ENCODE data around the gene KRTAP19-6. TPM values are rescaled to one million over a fixed set of nuclear protein-coding genes. Genes with fewer than 3 reads are reported as not detected.

The KRTAP19-6 gene
- total RNA-seq, 1 donor from 2014 or later = not detected

- no peak for DNase-seq (ENCODE audit: low read depth, low spot score)
- Mint-ChIP-seq H3K27me3 (ENCODE audit: low read depth) (no peaks in the 10 kb centered on the region), H3K9me3 (peaks cover 10% of the 10 kb centered on the region), H3K36me3 (ENCODE audit: low read depth) (peaks cover 3% of the 10 kb centered on the region), H3K4me3 (no peak within 1 kb of the TSS), H3K4me1 (no peaks in the 10 kb centered on the region), H3K27ac (ENCODE audit: unreplicated experiment) (no peak within 1 kb of the TSS)
- TF ChIP-seq, protein P1, sequence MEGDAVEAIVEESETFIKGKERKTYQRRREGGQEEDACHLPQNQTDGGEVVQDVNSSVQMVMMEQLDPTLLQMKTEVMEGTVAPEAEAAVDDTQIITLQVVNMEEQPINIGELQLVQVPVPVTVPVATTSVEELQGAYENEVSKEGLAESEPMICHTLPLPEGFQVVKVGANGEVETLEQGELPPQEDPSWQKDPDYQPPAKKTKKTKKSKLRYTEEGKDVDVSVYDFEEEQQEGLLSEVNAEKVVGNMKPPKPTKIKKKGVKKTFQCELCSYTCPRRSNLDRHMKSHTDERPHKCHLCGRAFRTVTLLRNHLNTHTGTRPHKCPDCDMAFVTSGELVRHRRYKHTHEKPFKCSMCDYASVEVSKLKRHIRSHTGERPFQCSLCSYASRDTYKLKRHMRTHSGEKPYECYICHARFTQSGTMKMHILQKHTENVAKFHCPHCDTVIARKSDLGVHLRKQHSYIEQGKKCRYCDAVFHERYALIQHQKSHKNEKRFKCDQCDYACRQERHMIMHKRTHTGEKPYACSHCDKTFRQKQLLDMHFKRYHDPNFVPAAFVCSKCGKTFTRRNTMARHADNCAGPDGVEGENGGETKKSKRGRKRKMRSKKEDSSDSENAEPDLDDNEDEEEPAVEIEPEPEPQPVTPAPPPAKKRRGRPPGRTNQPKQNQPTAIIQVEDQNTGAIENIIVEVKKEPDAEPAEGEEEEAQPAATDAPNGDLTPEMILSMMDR (conservative IDR thresholded peaks at IDR 0.05) = no peak
Observed at GRCh38 chr21:30561264-30561895, 19.7 kb upstream of the KRTAP19-6 start, which contains the start of gene KRTAP19-7. KRTAP19-7 (minus strand) TSS chr21:30561314; CDS start chr21:30561289, 25 bp downstream.

GRCh38 chr21:30555095-30555494 is 13.4 kb upstream of the KRTAP19-6 start:
- H3K36me3 Mint-ChIP-seq (ENCODE audit: low read depth) = peaks cover 3% of the 10 kb centered on the region
- no peak for DNase-seq (ENCODE audit: low read depth, low spot score)
- peaks cover 20% of the 10 kb centered on the region for H3K9me3 Mint-ChIP-seq
- no peaks in the 10 kb centered on the region for H3K27me3 Mint-ChIP-seq (ENCODE audit: low read depth)
- H3K4me3 Mint-ChIP-seq = no peak overlapping the region
- H3K27ac Mint-ChIP-seq (ENCODE audit: unreplicated experiment) = no peak overlapping the region
- no peaks in the 10 kb centered on the region for H3K4me1 Mint-ChIP-seq
- TF ChIP-seq, protein P1 (conservative IDR thresholded peaks at IDR 0.05) = no peak

DNA sequence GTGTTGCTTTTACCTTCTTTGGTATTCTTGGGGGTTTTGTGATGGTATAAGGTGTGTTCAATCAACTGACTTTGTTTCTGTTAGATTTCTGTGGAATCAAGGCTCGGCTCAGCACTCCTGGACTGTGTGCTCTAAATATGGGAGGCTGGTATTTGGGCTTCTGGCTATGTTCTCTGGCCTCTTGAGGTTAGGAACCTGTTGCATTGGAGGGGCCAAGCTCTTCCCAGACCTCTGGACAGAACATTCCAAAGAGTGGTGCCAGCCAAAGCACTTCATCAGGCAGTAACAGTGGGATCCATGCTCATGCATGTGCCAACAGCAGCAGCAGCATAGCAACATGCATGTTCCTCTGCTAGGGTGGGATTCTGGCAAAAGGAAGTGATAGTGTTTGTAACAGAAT is 11.1 kb upstream of the KRTAP19-6 start:
- Mint-ChIP-seq H3K9me3 (peaks cover 24% of the 10 kb centered on the region), H3K4me3 (no peak overlapping the region), H3K27ac (ENCODE audit: unreplicated experiment) (no peak overlapping the region), H3K36me3 (ENCODE audit: low read depth) (peaks cover 6% of the 10 kb centered on the region), H3K4me1 (no peaks in the 10 kb centered on the region), H3K27me3 (ENCODE audit: low read depth) (no peaks in the 10 kb centered on the region)
- DNase-seq (ENCODE audit: low read depth, low spot score) = no peak
- TF ChIP-seq, protein P1 (conservative IDR thresholded peaks at IDR 0.05) = no peak

DNA sequence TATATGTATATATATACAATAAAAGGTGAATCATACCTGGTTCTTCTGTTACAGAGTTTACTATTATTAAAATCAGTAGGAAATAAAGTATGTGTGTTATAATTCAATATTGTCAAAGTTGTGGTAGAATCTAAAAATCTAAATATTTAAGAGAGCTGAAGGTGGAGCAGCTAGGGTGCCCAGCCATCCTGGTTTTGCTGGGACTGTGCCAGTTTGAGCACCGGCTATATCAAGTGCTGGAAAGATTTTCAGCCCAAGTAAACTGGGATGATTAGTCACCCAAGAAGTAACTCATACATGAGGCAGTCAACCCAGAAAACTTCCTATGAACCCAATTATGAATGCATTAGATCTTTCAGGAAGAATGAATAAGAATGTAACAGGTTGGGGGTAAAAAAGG is 22.8 kb downstream of the KRTAP19-6 start:
- Mint-ChIP-seq H3K36me3 (ENCODE audit: low read depth) (no peaks in the 10 kb centered on the region), H3K4me3 (no peak overlapping the region), H3K27ac (ENCODE audit: unreplicated experiment) (no peak overlapping the region), H3K4me1 (no peaks in the 10 kb centered on the region), H3K9me3 (peaks cover 7% of the 10 kb centered on the region), H3K27me3 (ENCODE audit: low read depth) (peaks cover 7% of the 10 kb centered on the region)
- no peak for DNase-seq (ENCODE audit: low read depth, low spot score)
- TF ChIP-seq, protein P1 (conservative IDR thresholded peaks at IDR 0.05) = no peak

DNA sequence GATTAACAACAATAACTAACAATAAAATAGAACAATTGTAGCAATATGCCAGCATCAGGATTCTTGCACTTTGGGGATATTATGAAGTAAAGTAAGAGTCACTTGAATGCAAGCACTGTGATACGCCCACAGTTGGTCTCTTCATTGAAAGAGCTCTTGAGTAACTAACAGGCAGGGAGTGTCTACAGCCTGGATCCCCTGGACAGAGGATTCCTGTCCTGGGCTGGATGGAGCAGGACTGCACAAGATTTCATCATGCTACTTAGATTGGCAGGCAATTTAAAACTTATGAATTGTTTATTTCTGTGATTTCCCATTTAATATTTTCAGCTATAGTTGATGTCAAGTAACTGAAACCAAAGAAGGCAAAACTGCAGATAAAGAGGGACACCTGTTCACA is 26.0 kb downstream of the KRTAP19-6 start:
- peaks cover 7% of the 10 kb centered on the region for H3K9me3 Mint-ChIP-seq
- peaks cover 7% of the 10 kb centered on the region for H3K27me3 Mint-ChIP-seq (ENCODE audit: low read depth)
- H3K36me3 Mint-ChIP-seq (ENCODE audit: low read depth) = no peaks in the 10 kb centered on the region
- H3K4me3 Mint-ChIP-seq = no peak overlapping the region
- no peaks in the 10 kb centered on the region for H3K4me1 Mint-ChIP-seq
- no peak for DNase-seq (ENCODE audit: low read depth, low spot score)
- H3K27ac Mint-ChIP-seq (ENCODE audit: unreplicated experiment) = no peak overlapping the region
- TF ChIP-seq, protein P1 (conservative IDR thresholded peaks at IDR 0.05) = no peak
